Measurements from ENCODE around the gene FANCC. TPM values are rescaled to one million over a fixed set of nuclear protein-coding genes. Genes with fewer than 3 reads are reported as not detected.

Gene FANCC
- total RNA-seq, 2 donors from 2014 or later: 17.6 to 23.5 TPM

DNA sequence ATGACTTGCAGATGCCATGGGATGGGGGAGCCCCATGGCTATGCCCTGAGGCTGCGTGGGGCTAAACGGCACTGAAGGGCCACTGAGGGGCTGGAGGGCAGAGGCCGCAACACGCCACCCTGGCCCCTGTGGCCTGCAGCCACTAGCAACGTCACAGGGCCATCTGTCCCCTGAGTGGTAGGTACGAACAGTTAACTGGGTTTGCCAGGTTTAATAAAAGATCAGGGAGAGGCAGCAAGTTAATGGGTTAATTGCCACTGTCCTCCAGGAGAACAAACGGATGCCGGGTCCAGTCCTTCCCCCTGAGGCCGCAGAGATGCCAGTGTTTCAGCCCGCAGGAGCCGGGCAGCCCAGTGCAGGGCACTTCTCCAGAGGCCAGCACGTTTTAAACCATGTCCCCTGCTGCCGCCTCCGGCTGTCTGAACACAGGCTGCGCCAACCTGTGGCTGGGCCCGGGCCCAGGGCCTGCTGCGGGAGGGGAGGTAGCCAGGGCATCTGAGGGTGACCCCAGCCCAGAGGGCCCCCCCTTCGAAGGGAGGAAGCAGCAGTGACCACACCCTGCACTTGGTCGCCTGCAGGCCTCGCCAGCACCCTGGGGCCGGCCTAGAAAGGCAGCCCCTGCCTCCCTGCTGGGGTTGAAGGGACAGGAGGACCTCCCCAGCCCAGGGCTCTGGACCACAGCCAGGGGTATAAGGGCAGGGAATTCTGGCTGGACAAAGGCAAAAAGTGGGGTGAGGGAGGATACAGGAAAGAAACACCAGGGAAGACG, 227.3 kb downstream of the FANCC start:
- Mint-ChIP-seq H3K4me1 (peaks cover 14% of the 10 kb centered on the region), H3K9me3 (no peaks in the 10 kb centered on the region), H3K27me3 (ENCODE audit: insufficient read depth) (no peaks in the 10 kb centered on the region), H3K36me3 (ENCODE audit: low read depth) (peaks cover 22% of the 10 kb centered on the region), H3K27ac (no peak overlapping the region), H3K4me3 (no peak overlapping the region)
- Histone ChIP-seq H3K27me3 (ENCODE audit: control insufficient read depth, insufficient read depth, low read length, poor library complexity, severe bottlenecking) (no peaks in the 10 kb centered on the region), H3K9ac (ENCODE audit: extremely low read depth, low read length, poor library complexity, severe bottlenecking) (no peak overlapping the region), H3K9me3 (ENCODE audit: control insufficient read depth, low read length) (no peaks in the 10 kb centered on the region), H3K4me3 (ENCODE audit: low read length) (no peak overlapping the region), H3K36me3 (ENCODE audit: control insufficient read depth, insufficient read depth, low read length) (peaks cover 6% of the 10 kb centered on the region), H3K4me1 (ENCODE audit: control insufficient read depth, insufficient read depth, low read length) (peaks cover 13% of the 10 kb centered on the region), H3K27ac (ENCODE audit: low read depth, low read length) (peak overlapping the region; percentile 47)
- TF ChIP-seq, protein P1, sequence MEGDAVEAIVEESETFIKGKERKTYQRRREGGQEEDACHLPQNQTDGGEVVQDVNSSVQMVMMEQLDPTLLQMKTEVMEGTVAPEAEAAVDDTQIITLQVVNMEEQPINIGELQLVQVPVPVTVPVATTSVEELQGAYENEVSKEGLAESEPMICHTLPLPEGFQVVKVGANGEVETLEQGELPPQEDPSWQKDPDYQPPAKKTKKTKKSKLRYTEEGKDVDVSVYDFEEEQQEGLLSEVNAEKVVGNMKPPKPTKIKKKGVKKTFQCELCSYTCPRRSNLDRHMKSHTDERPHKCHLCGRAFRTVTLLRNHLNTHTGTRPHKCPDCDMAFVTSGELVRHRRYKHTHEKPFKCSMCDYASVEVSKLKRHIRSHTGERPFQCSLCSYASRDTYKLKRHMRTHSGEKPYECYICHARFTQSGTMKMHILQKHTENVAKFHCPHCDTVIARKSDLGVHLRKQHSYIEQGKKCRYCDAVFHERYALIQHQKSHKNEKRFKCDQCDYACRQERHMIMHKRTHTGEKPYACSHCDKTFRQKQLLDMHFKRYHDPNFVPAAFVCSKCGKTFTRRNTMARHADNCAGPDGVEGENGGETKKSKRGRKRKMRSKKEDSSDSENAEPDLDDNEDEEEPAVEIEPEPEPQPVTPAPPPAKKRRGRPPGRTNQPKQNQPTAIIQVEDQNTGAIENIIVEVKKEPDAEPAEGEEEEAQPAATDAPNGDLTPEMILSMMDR (conservative IDR thresholded peaks at IDR 0.05): no peak
- DNase-seq: no peak
- 90 to 92% methylated on average over 7 to 22 of the region's 22 CpGs for WGBS, 2 experiments (ENCODE audit: insufficient coverage in 1 of 2, insufficient read length in 1 of 2)

DNA sequence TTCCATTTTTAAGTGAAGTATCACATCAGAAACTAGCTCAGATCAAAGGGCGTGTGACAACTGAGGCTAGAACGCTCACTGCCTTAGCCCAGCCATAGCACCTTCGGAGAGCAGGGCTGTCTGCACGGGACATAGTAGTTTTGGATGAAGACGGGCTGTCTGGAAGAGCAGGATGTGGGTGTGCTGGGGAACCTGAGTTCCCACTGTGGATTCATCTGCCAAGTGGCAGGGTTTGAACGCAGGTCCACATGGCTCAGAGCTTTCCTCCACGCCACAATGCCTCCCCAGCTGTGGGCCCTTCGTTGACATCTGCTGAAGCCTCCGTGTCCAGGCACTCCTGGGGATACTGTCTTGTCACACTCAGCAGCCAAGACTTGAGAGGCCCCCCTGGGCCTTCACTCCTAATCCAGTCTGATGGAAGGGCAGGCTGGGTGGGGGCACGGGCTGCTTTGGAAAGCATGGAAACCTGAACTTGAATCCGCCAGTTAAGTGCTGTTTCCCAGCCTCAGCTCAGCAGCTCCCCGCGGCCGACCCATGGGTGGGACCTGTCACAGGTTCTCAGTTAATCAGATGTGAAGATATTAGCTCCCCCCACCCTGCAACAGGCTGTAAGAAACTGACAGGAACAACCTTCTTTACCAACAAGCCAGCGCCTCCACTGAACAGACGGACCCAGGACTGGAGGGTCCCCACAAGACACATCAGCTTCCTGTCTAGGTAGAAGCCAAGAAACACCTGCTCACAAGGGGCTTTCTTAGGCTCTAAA, 228.1 kb downstream of the FANCC start:
- Histone ChIP-seq H3K36me3 (ENCODE audit: control insufficient read depth, insufficient read depth, low read length) (peaks cover 11% of the 10 kb centered on the region), H3K27me3 (ENCODE audit: control insufficient read depth, insufficient read depth, low read length, poor library complexity, severe bottlenecking) (no peaks in the 10 kb centered on the region), H3K9me3 (ENCODE audit: control insufficient read depth, low read length) (no peaks in the 10 kb centered on the region), H3K4me1 (ENCODE audit: control insufficient read depth, insufficient read depth, low read length) (peaks cover 13% of the 10 kb centered on the region), H3K4me3 (ENCODE audit: low read length) (no peak overlapping the region), H3K27ac (ENCODE audit: low read depth, low read length) (no peak overlapping the region), H3K9ac (ENCODE audit: extremely low read depth, low read length, poor library complexity, severe bottlenecking) (no peak overlapping the region)
- Mint-ChIP-seq H3K9me3 (no peaks in the 10 kb centered on the region), H3K27ac (peak overlapping the region; percentile 50), H3K4me1 (peaks cover 14% of the 10 kb centered on the region), H3K36me3 (ENCODE audit: low read depth) (peaks cover 21% of the 10 kb centered on the region), H3K27me3 (ENCODE audit: insufficient read depth) (no peaks in the 10 kb centered on the region), H3K4me3 (no peak overlapping the region)
- WGBS, 2 experiments (ENCODE audit: insufficient coverage in 1 of 2, insufficient read length in 1 of 2): 93 to 95% methylated on average over 12 to 16 of the region's 16 CpGs
- DNase-seq: no peak
- TF ChIP-seq, protein P1 (conservative IDR thresholded peaks at IDR 0.05): no peak

DNA sequence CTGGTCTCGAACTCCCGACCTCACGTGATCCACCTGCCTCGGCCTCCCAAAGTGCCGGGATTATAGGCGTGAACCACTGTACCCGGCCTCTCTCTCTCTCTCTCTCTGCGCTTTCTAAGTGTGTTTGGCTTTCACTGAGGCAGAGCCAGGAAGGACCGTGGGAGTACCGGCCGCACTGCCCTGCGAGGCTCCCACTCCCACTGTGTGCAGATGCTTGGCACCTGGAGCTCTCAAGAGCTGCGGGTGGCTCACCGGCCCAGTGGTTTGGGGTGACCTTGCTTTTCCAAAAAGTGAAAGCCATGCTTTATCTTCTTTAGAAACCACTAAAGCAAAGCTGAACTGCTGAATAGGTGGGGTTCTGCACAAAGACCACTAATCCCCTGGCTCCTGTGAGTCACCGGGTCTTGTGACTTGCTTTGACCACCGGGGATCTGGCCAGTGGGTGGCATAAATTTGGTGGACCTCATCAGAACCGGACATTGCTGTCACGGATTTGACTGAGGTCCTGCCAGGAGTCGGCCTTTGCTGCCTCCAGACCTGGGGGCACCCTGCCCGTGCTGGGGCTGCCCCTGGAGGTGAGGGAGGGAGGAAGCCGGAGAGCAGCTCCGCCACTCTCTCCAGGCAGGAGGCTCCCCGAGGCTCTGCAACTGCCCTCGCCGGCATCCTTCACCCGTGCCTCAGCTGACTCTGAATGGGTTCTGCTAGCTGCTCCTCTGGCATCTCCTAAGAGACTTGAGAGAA, 228.9 kb downstream of the FANCC start:
- no peak for DNase-seq
- H3K4me3 ChIP-seq (ENCODE audit: low read length): no peak overlapping the region
- 88% methylated on average over 15 to 26 of the region's 26 CpGs for WGBS, 2 experiments (ENCODE audit: insufficient coverage in 1 of 2, insufficient read length in 1 of 2)
- no peaks in the 10 kb centered on the region for H3K9me3 ChIP-seq (ENCODE audit: control insufficient read depth, low read length)
- H3K36me3 ChIP-seq (ENCODE audit: control insufficient read depth, insufficient read depth, low read length): peaks cover 19% of the 10 kb centered on the region
- no peak overlapping the region for H3K27ac ChIP-seq (ENCODE audit: low read depth, low read length)
- H3K9ac ChIP-seq (ENCODE audit: extremely low read depth, low read length, poor library complexity, severe bottlenecking): no peak overlapping the region
- H3K4me1 ChIP-seq (ENCODE audit: control insufficient read depth, insufficient read depth, low read length): peaks cover 13% of the 10 kb centered on the region
- H3K9me3 Mint-ChIP-seq: no peaks in the 10 kb centered on the region
- H3K4me1 Mint-ChIP-seq: peaks cover 14% of the 10 kb centered on the region
- H3K27me3 ChIP-seq (ENCODE audit: control insufficient read depth, insufficient read depth, low read length, poor library complexity, severe bottlenecking): no peaks in the 10 kb centered on the region
- peak overlapping the region; percentile 50 for H3K27ac Mint-ChIP-seq
- TF ChIP-seq, protein P1 (conservative IDR thresholded peaks at IDR 0.05): peak; percentile 17
- no peak overlapping the region for H3K4me3 Mint-ChIP-seq
- peaks cover 21% of the 10 kb centered on the region for H3K36me3 Mint-ChIP-seq (ENCODE audit: low read depth)
- no peaks in the 10 kb centered on the region for H3K27me3 Mint-ChIP-seq (ENCODE audit: insufficient read depth)
